ENCODE measurements around the gene KRT77. TPM values are rescaled to one million over a fixed set of nuclear protein-coding genes. Genes with fewer than 3 reads are reported as not detected.

KRT77 gene
- total RNA-seq, 1 experiment from 2014 or later: not detected

- no peak for TF ChIP-seq MYBL2 (CRISPR knock-in tag; IDR thresholded peaks at IDR 0.05)
- TF ChIP-seq ZNF317 (CRISPR knock-in tag; IDR thresholded peaks at IDR 0.05; ENCODE audit: borderline replicate concordance, low read depth): no peak
- TF ChIP-seq CBFB (CRISPR knock-in tag; IDR thresholded peaks at IDR 0.05; ENCODE audit: low read depth): no peak
- TF ChIP-seq SMAD3 (CRISPR knock-in tag; IDR thresholded peaks at IDR 0.05; ENCODE audit: borderline replicate concordance): no peak
- TF ChIP-seq FOXJ3 (CRISPR knock-in tag; IDR thresholded peaks at IDR 0.05; ENCODE audit: borderline replicate concordance): no peak
- TF ChIP-seq ZNF121 (CRISPR knock-in tag; IDR thresholded peaks at IDR 0.05): no peak
These were observed 46.5 kb upstream of the KRT77 start (continued) for GRCh38 chr12:52749827-52750226.

DNA sequence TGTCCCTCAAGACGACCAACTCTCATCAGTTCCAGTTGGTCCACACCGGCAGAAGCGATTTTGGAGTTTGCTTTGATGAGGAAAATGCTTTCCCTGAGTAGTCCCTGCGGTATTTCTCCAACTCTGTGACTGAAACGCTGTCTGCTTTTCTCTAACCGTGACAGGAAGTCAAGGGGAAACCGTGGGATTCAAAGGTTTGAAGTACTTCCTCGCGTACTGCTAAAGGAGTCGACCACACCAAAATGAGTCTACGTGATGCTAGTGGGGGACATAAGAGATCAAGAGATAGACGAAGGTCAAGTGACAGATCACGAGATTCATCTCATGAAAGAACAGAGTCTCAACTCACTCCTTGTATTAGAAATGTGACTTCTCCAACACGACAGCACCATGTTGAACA, 45.3 kb upstream of the KRT77 start:
- DNase-seq (ENCODE audit: low spot score) (no peak), ATAC-seq (no peak)
- POLR2A ChIA-PET: no interaction called here
- H3K36me3 Mint-ChIP-seq: no peaks in the 10 kb centered on the region
- peaks cover 42% of the 10 kb centered on the region for H3K27me3 Mint-ChIP-seq (ENCODE audit: low read depth)
- CTCF ChIA-PET: no interaction called here
- no peak overlapping the region for H3K4me3 Mint-ChIP-seq
- 0 out of 2 replicates have a peak, but pooled peaks cover 3% of the 10 kb centered on the region for H3K9me3 Mint-ChIP-seq
- no peaks in the 10 kb centered on the region for H3K4me1 Mint-ChIP-seq
- H3K27ac Mint-ChIP-seq: no peak overlapping the region
- TF ChIP-seq, protein P1, sequence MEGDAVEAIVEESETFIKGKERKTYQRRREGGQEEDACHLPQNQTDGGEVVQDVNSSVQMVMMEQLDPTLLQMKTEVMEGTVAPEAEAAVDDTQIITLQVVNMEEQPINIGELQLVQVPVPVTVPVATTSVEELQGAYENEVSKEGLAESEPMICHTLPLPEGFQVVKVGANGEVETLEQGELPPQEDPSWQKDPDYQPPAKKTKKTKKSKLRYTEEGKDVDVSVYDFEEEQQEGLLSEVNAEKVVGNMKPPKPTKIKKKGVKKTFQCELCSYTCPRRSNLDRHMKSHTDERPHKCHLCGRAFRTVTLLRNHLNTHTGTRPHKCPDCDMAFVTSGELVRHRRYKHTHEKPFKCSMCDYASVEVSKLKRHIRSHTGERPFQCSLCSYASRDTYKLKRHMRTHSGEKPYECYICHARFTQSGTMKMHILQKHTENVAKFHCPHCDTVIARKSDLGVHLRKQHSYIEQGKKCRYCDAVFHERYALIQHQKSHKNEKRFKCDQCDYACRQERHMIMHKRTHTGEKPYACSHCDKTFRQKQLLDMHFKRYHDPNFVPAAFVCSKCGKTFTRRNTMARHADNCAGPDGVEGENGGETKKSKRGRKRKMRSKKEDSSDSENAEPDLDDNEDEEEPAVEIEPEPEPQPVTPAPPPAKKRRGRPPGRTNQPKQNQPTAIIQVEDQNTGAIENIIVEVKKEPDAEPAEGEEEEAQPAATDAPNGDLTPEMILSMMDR (IDR thresholded peaks at IDR 0.05): no peak
- TF ChIP-seq, protein P2, sequence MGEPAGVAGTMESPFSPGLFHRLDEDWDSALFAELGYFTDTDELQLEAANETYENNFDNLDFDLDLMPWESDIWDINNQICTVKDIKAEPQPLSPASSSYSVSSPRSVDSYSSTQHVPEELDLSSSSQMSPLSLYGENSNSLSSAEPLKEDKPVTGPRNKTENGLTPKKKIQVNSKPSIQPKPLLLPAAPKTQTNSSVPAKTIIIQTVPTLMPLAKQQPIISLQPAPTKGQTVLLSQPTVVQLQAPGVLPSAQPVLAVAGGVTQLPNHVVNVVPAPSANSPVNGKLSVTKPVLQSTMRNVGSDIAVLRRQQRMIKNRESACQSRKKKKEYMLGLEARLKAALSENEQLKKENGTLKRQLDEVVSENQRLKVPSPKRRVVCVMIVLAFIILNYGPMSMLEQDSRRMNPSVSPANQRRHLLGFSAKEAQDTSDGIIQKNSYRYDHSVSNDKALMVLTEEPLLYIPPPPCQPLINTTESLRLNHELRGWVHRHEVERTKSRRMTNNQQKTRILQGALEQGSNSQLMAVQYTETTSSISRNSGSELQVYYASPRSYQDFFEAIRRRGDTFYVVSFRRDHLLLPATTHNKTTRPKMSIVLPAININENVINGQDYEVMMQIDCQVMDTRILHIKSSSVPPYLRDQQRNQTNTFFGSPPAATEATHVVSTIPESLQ (CRISPR knock-in tag; IDR thresholded peaks at IDR 0.05): no peak
- TF ChIP-seq CREM (CRISPR knock-in tag; IDR thresholded peaks at IDR 0.05): no peak
- no peak for TF ChIP-seq TEAD1 (CRISPR knock-in tag; IDR thresholded peaks at IDR 0.05)
- no peak for TF ChIP-seq CBFB (CRISPR knock-in tag; IDR thresholded peaks at IDR 0.05; ENCODE audit: low read depth)
- no peak for TF ChIP-seq IRF1 (CRISPR knock-in tag; IDR thresholded peaks at IDR 0.05)
- no peak for TF ChIP-seq JUN (CRISPR knock-in tag; IDR thresholded peaks at IDR 0.05)

- no peak overlapping the region for H3K4me3 Mint-ChIP-seq
- H3K4me1 Mint-ChIP-seq: no peaks in the 10 kb centered on the region
- DNase-seq (ENCODE audit: low spot score): no peak
- H3K36me3 Mint-ChIP-seq: no peaks in the 10 kb centered on the region
- no peak overlapping the region for H3K27ac Mint-ChIP-seq
- TF ChIP-seq JUN (CRISPR knock-in tag; IDR thresholded peaks at IDR 0.05) (no peak), PRRX2 (CRISPR knock-in tag; IDR thresholded peaks at IDR 0.05) (no peak), E2F5 (CRISPR knock-in tag; IDR thresholded peaks at IDR 0.05) (no peak), ZNF232 (CRISPR knock-in tag; IDR thresholded peaks at IDR 0.05) (no peak), ZNF138 (CRISPR knock-in tag; conservative IDR thresholded peaks at IDR 0.05) (no peak), OVOL2 (CRISPR knock-in tag; IDR thresholded peaks at IDR 0.05; ENCODE audit: borderline replicate concordance) (no peak), TCF7 (CRISPR knock-in tag; IDR thresholded peaks at IDR 0.05; ENCODE audit: low read depth) (no peak), SP1 (CRISPR knock-in tag; conservative IDR thresholded peaks at IDR 0.05) (no peak)
- TF ChIP-seq, protein P3, sequence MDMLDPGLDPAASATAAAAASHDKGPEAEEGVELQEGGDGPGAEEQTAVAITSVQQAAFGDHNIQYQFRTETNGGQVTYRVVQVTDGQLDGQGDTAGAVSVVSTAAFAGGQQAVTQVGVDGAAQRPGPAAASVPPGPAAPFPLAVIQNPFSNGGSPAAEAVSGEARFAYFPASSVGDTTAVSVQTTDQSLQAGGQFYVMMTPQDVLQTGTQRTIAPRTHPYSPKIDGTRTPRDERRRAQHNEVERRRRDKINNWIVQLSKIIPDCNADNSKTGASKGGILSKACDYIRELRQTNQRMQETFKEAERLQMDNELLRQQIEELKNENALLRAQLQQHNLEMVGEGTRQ (CRISPR knock-in tag; IDR thresholded peaks at IDR 0.05): no peak
- TF ChIP-seq, protein P4, sequence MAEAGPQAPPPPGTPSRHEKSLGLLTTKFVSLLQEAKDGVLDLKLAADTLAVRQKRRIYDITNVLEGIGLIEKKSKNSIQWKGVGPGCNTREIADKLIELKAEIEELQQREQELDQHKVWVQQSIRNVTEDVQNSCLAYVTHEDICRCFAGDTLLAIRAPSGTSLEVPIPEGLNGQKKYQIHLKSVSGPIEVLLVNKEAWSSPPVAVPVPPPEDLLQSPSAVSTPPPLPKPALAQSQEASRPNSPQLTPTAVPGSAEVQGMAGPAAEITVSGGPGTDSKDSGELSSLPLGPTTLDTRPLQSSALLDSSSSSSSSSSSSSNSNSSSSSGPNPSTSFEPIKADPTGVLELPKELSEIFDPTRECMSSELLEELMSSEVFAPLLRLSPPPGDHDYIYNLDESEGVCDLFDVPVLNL (CRISPR knock-in tag; IDR thresholded peaks at IDR 0.05; ENCODE audit: borderline replicate concordance, low read depth): no peak
- H3K27me3 Mint-ChIP-seq (ENCODE audit: low read depth): peaks cover 31% of the 10 kb centered on the region
- POLR2A ChIA-PET: interaction anchor here (0.5 kb wide), 1 partner anchor 149 kb away, joined by 4 read pairs; no protein-coding TSS in a partner anchor
- CTCF ChIA-PET: interaction anchor here (1.1 to 1.9 kb wide), 3 partner anchors 53 to 350 kb away, joined by 3 to 4 read pairs (median 4); no protein-coding TSS in a partner anchor
- no peaks in the 10 kb centered on the region for H3K9me3 Mint-ChIP-seq
- no peak for ATAC-seq
These were observed 42.2 kb upstream of the KRT77 start for GRCh38 chr12:52745554-52745953.

All from WTC11 (cell line).